Esophagus squamous epithelium (tissue), 4 donors: ENCODE measurements around the gene TAAR9.

Experiments used
- POLR2A ChIP-seq, 4 donors: fragments of 450-650 bp; IDR thresholded peaks; one replicate each; pipeline ENCODE4 v1.6.1; 2017; ENCODE audit warnings: antibody characterized with exemption in 4 of 4, mild to moderate bottlenecking in 4 of 4, moderate library complexity in 3 of 4
- TF ChIP-seq, protein P1 (sequence below), 6 experiments: fragments of 450-650 bp in 4 of 6; fragments of 200-600 bp in 2 of 6; sonication (generic) in 2 of 6; IDR thresholded peaks; one replicate each; pipeline ENCODE4 v1.5.1; 2016 to 2019; ENCODE audit warnings: antibody characterized with exemption in 6 of 6, mild to moderate bottlenecking in 4 of 6, moderate library complexity in 4 of 6

DNA sequence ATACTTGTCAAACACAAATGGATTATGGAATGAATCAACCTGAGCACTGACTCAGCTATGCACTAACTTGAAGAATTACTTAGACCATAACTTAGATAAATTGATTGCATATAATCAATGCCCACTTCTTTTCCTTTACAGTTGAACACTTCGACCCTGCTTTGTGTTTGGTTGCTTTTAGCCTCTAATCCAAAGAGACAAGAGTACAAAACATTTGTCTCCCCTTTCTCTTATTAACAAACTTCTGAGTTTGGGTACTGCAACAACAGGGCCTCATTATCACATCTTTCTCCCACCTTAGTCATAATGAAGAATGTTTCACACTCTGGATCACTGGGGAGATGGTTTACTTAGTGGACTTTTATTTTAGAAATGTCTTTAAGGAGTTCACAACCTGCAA, 29.5 kb downstream of the TAAR9 start:
- TF ChIP-seq POLR2A (IDR thresholded peaks at IDR 0.05): no peak
- TF ChIP-seq, protein P1, sequence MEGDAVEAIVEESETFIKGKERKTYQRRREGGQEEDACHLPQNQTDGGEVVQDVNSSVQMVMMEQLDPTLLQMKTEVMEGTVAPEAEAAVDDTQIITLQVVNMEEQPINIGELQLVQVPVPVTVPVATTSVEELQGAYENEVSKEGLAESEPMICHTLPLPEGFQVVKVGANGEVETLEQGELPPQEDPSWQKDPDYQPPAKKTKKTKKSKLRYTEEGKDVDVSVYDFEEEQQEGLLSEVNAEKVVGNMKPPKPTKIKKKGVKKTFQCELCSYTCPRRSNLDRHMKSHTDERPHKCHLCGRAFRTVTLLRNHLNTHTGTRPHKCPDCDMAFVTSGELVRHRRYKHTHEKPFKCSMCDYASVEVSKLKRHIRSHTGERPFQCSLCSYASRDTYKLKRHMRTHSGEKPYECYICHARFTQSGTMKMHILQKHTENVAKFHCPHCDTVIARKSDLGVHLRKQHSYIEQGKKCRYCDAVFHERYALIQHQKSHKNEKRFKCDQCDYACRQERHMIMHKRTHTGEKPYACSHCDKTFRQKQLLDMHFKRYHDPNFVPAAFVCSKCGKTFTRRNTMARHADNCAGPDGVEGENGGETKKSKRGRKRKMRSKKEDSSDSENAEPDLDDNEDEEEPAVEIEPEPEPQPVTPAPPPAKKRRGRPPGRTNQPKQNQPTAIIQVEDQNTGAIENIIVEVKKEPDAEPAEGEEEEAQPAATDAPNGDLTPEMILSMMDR (IDR thresholded peaks at IDR 0.05): no peak
